Colonic mucosa (tissue), 4 donors: Measurements from ENCODE around the gene ITPR2. TPM values are rescaled to one million over a fixed set of nuclear protein-coding genes. Genes with fewer than 3 reads are reported as not detected.

Experiments
- DNase-seq: peaks from one replicate; pipeline ENCODE4 v3.0.0-alpha.2; 2020
- H3K27ac ChIP-seq: fragments of 200-600 bp; one replicate; pipeline ENCODE4 v1.8.0; 2021
- H3K27me3 ChIP-seq: fragments of 200-600 bp; one replicate; pipeline ENCODE4 v1.8.0; 2021
- H3K36me3 ChIP-seq: fragments of 200-600 bp; one replicate; pipeline ENCODE4 v1.8.0; 2021
- H3K4me1 ChIP-seq: fragments of 200-600 bp; one replicate; pipeline ENCODE4 v1.8.0; 2021; ENCODE audit warnings: mild to moderate bottlenecking
- H3K4me3 ChIP-seq: fragments of 200-600 bp; one replicate; pipeline ENCODE4 v1.8.0; 2021
- H3K9ac ChIP-seq, 2 donors: one replicate each; pipeline ENCODE4 v1.7.0; 2013; ENCODE audit warnings: control low read depth in 2 of 2, low read depth in 2 of 2, low read length in 2 of 2
- H3K9me3 ChIP-seq: fragments of 200-600 bp; one replicate; pipeline ENCODE4 v1.8.0; 2021
- intact Hi-C: fragments of 100-400 bp; cut with DNase I; formaldehyde crosslinking; loops from one replicate; pipeline ENCODE4 v1.14.1; 2022
- total RNA-seq, 2 donors: library from RNA; stranded (reverse); fragmentation: NEBNext Ultra II Directional in 1 of 2; extraction: Animal tissue kit (Norgen Biotek cat#: 25700) in 1 of 2; gene quantifications; one replicate each; pipeline ENCODE4 v1.2.1, GENCODE V29; 2021
- TF ChIP-seq, protein P1 (sequence below): fragments of 200-600 bp; IDR thresholded peaks from one replicate; pipeline ENCODE4 v1.8.0; 2022; ENCODE audit warnings: antibody characterized with exemption, mild to moderate bottlenecking
- donor health status: healthy.
- donor health status: DM: no; HTN: no; CAD: no.
- donor health status: DM: no; HTN: no; CAD: no.

Gene ITPR2
- total RNA-seq, 2 donors from 2014 or later: 15.9 to 39.3 TPM

DNA sequence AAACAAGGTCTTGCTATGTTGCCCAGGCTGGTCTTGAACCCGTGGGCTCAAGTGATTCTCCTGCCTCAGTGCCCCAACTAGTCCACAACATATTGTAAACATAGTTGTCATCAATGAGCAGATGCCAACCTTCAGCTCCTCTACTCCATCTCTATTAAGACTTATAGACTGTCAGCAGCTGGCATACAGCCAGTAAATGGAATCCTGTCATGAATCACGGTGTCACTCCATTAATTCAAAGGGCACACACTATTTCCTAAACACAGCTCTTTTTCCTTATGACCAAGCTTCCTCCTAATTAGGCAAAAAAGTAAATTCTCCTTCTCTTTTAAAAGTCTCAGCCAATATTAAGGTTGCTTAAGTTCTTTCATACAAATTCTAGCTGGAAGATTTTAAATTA is 111.2 kb downstream of the ITPR2 start:
- Histone ChIP-seq H3K9me3 (no peaks in the 10 kb centered on the region), H3K27ac (no peak overlapping the region), H3K9ac (no peak overlapping the region), H3K4me3 (no peak overlapping the region), H3K4me1 (no peaks in the 10 kb centered on the region), H3K36me3 (no peaks in the 10 kb centered on the region), H3K27me3 (no peaks in the 10 kb centered on the region)
- intact Hi-C loops: no loop called here
- TF ChIP-seq, protein P1, sequence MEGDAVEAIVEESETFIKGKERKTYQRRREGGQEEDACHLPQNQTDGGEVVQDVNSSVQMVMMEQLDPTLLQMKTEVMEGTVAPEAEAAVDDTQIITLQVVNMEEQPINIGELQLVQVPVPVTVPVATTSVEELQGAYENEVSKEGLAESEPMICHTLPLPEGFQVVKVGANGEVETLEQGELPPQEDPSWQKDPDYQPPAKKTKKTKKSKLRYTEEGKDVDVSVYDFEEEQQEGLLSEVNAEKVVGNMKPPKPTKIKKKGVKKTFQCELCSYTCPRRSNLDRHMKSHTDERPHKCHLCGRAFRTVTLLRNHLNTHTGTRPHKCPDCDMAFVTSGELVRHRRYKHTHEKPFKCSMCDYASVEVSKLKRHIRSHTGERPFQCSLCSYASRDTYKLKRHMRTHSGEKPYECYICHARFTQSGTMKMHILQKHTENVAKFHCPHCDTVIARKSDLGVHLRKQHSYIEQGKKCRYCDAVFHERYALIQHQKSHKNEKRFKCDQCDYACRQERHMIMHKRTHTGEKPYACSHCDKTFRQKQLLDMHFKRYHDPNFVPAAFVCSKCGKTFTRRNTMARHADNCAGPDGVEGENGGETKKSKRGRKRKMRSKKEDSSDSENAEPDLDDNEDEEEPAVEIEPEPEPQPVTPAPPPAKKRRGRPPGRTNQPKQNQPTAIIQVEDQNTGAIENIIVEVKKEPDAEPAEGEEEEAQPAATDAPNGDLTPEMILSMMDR: no peak
- DNase-seq: no peak

DNA sequence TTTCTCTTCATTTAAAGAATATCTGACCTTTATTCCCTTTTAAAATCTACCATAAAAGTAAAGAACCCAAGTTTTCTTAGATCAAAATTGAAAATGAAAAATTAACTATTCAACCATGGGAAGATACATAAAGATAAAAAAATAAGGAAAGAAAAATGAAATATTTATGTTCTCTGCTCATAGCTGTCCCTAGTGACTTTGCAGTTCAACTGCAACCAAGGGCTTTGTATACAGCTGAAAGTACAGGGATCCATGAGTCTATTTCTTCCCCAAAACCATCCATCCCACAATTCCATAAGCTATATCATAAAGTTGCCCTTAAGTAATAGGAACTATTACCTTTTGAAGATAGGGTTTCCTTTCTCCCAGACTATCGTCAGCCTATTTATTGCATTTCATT is 113.1 kb downstream of the ITPR2 start:
- Histone ChIP-seq H3K9me3 (no peaks in the 10 kb centered on the region), H3K36me3 (no peaks in the 10 kb centered on the region), H3K27ac (no peak overlapping the region), H3K4me3 (no peak overlapping the region), H3K9ac (no peak overlapping the region), H3K4me1 (no peaks in the 10 kb centered on the region), H3K27me3 (no peaks in the 10 kb centered on the region)
- TF ChIP-seq, protein P1: no peak
- intact Hi-C loops: no loop called here
- no peak for DNase-seq

DNA sequence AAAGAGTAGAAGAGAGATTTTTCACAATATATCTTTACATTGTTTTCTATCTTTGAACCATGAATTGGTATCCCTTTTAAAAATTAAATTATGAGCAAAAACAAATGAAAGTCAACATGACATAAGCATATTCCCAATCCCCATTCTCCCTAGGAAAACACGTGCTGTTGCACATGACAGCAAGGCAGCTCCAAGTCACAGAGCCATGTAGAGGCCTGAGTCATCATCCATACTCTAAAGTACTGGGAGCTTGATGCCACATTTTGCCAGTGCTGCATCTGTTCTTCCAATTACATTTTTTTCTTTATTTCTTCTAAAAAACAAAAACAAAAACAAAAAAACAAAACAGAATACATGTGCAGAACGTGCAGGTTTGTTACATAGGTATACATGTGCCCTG is 115.2 kb downstream of the ITPR2 start:
- intact Hi-C loops: no loop called here

DNA sequence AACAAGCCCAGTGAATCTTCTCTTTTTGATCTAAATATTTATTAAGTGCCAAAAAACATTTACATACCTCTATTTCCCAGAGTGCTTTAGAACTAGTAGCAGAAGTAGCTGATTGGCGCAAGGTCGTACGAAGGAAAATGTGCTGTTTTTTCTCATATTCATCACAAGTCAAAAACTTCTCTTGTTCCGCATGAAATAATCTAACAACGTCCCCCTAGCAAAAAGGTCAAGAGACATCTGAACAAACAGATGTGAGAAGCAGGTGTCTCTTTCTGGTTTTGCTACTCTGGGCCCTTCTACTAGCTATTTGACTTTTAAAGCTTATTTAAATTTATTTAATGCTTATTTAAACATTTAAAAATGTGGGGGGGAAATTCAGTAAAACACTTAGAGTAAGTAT is 117.8 kb downstream of the ITPR2 start:
- Histone ChIP-seq H3K4me1 (no peaks in the 10 kb centered on the region), H3K27ac (no peak overlapping the region), H3K27me3 (no peaks in the 10 kb centered on the region), H3K4me3 (no peak overlapping the region), H3K9me3 (no peaks in the 10 kb centered on the region), H3K9ac (no peak overlapping the region), H3K36me3 (no peaks in the 10 kb centered on the region)
- intact Hi-C loops: no loop called here
- TF ChIP-seq, protein P1: no peak
- DNase-seq: no peak

More for the DNA sequence above, 115.2 kb downstream of the ITPR2 start:
- no peak for DNase-seq
- no peak overlapping the region for H3K27ac ChIP-seq
- TF ChIP-seq, protein P1: no peak
- no peaks in the 10 kb centered on the region for H3K9me3 ChIP-seq
- H3K27me3 ChIP-seq: no peaks in the 10 kb centered on the region
- no peak overlapping the region for H3K4me3 ChIP-seq
- no peaks in the 10 kb centered on the region for H3K36me3 ChIP-seq
- H3K4me1 ChIP-seq: no peaks in the 10 kb centered on the region
- H3K9ac ChIP-seq: no peak overlapping the region

DNA sequence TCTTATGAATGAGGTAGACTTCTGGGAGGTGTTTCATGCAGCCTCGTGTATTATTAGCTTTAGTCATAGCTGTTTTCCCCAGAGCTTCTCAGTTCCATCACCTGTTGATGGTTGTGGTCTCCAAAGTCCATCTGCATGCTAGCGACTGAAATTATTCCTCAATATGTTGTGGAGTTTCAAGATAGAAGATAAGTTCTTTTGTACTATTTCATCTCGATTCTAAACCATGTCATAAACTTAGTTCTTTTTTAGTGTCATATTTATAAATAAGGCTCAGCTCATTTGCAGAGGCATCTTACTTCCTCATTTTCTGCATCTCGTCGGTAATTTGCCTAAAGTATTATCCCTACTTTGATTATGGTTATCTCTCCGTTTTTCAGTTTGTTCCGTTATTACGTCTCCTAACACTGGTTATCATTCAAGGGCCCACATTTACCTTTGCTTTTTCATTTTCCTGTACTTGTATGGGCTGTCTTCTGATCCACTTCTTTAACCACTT is 119.1 kb downstream of the ITPR2 start:
- TF ChIP-seq, protein P1: no peak

More for the DNA sequence above, 119.1 kb downstream of the ITPR2 start:
- Histone ChIP-seq H3K4me1 (no peaks in the 10 kb centered on the region), H3K27me3 (no peaks in the 10 kb centered on the region), H3K9me3 (no peaks in the 10 kb centered on the region), H3K4me3 (no peak overlapping the region), H3K36me3 (no peaks in the 10 kb centered on the region), H3K27ac (no peak overlapping the region), H3K9ac (no peak overlapping the region)
- DNase-seq: no peak
- intact Hi-C loops: no loop called here
